ENCODE data around the gene BIVM.

Gene BIVM

DNA sequence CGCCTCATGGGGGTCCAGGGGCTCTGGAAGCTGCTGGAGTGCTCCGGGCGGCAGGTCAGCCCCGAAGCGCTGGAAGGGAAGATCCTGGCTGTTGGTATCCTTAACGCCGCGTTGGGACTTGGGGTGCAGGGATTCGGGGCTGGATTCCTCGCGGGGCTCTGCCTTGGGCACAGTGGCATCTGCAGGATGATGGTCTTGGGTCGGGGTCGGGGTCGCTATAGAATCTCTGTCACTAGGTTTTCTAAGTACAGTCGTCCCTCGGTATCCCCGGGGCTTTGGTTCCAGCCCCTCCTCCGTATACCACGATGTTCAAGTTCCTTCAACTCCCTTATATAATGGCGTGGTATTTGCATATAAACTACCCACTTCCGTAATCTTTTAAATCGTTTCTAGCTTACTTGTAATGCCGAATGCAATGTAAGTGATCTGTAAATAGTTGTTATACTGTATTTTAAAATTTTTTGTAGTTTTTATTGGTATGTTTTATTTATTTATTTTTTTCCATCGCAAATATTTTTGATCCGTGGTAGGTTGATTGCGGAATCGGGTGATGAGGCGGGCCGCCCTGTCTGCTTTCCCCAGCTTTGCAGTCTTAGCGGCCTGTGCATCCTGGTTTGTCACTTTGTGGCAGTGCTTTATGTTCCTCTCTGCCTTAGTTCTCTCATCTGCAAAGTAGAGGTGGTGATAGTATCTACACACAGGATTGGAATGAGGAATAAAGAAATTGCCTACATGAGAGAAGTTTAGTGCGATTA is 47.5 kb downstream of the BIVM start:
- DNase-seq: peak; percentile 38

DNA sequence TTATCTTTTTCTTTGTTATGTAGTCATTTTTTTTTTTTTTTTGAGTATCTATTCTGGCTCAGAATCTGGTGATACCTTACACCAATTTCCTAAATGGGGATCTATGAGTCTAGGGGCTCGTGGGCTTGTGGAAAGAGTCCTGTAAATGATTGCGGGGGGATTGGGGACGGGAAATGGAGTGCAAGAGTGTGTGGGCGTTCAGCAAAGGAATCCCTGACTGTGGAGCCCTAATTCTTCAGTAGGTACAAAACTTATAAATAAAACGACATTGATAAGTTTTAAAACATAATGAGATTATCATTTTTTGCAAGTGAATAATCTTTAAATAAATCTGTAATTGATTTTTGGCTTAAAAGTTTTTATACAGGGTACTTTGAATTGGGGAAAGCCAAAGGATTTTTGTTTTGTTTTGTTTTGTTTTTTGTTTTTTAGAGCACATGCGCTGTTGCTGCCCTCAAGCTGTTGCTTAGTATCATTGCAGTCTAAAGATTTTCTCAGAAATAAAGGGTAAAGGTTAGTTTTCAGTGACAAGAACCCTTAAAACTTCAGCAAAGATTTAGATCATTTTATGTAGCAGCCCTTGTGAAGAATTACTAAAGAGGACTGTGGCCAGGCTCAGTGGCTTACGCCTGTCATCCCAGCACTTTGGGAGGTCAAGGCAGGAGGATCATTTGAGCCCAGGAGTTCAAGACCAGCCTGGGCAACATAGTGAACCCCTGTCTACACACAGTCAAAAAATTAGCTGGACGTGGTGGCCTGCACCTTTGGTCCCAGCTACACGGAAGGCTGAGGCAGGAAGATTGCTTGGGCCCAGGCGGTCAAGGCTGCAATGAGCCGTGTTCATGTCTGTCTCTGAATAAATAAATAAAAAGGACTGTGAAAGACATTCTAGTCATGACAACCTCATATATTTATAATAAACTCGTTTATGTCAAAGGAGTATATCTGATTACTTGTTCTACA is 48.6 kb downstream of the BIVM start:
- peak; percentile 34 for DNase-seq

DNA sequence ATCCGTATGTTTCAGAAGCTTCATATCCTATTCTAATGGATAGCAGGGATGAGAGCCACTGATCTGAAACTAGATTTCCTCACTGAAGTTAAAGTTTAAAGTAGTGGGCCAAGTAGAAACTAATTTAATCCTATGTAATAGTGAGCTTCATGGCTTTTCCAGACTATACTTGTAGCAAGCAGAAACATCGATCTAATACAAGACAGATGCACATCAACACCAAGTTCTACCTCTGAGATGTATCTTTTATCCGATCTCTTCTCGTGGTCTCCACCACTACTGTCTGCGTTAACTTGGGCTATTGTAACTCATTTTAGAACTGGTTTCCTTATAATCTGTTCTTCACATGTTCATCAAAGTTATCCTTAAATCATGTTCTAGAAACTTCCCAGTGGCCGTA is 50.0 kb downstream of the BIVM start:
- no peak for DNase-seq

DNA sequence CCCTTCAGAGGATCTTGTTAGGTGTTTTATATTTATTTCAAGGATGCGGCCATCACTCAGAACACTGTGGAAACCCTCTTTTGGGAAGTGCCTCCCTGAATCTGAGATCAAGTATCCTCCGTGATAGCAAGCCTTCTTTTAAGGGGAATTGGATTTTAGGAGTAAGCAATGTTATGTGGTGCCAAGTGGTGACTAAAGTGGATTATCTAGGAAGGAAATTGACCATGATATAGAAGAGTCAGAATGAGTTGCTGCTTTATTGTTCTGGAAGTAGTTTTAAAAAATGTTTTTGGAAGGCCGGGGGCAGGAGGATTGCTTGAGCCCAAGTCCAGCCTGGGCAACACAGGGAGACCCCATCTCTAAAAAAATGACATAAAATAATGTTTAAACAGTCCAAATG is 53.6 kb downstream of the BIVM start:
- no peak for DNase-seq

DNA sequence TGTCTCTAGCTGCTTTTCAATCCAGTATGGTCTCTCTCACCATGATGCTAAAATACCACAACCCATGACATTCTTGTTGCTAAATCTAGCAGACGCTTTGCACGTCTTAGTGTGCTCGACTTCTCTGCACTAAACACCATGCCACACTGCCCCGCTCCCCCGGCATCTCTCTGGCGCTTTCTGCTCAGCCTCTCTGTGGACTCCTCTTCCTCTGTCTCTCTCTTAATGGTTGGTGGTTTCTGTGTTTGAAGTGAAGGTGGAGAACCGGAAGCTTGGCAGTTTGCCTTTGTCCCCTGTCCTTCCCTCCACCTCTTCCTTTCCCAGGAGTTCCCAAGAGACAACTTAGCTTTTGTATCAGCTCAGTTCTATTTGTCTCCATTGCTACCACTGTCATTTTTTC is 55.8 kb downstream of the BIVM start:
- DNase-seq: no peak

DNA sequence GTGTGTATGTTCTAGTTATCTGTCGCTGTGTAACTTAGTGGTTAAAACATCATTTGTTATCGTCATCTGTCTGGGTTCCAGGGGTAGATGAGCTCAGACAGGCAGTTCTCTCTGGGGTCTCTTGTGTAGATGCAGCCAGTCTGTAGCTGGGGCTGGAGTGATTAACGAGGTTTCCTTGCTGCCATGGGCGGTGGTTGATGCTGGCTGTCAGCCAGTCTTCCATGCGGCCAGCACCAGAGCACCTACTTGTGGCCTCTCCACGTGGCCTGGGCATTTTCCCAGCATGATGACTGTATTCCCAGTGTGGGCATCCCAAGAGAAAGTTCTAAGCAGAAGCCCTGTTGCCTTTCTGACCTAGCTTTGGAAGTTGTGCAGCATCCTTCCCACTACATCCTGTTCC is 57.6 kb downstream of the BIVM start:
- no peak for DNase-seq

DNA sequence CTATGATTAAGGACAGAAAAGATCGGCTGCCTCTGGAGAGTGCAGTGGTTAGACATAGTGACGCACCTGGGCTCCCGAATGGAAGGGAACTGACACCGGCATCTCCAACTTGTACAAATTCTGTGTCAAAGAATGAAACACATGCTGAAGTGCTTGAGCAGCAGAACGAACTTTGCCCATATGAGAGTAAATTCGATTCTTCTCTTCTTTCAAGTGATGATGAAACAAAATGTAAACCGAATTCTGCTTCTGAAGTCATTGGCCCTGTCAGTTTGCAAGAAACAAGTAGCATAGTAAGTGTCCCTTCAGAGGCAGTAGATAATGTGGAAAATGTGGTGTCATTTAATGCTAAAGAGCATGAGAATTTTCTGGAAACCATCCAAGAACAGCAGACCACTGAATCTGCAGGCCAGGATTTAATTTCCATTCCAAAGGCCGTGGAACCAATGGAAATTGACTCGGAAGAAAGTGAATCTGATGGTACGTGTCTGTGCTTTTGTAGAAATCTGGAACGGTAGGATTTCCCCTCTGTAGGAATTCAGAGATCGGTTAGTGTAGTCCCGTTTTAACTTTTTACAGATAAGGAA is 63.8 kb downstream of the BIVM start:
- DNase-seq: no peak

DNA sequence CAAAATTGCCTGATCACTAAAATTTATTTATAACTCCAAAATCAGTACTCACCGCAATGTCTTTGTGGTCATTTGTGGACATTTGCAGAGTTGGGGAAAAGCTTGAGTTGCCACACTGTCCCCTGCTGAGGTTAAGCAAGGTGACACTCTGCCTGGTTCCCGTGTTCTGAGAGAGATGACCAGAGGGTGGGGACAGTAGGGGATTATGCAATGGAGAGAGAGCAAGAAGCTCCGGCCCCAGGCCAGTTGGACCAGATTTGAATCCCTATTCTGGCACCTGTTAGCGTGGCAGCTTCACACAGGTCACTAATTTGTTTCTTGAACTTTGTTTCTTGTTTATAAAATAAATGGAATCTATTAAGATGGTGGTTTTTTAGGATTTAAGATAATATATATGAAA is 64.7 kb downstream of the BIVM start:
- no peak for DNase-seq

DNA sequence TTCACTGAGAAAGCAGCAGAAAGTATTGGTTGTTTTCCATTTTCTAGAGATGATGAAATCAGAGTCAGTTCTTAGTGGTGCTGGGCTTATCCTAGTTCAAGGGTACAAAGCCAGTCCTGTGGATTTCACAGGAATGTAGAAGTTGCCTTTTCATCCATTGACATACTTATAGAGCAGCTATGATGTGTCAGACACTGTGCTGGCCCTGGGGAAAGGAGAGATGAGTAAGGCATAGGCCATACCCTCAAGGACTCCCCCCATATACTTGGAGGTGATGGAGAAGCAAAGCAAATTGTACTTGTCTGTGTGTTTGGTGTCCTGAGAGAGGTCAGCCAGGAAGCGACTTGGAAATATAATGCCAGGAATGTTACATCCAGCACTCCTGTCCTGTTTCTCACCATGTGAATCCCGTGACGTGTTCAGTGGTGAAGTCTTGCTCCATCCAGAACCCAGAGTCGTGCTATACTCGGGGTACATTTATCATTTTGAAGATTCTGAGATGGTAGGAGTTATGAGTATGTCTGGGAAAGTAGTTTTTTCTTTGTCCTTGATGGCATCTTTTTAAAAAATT is 69.5 kb downstream of the BIVM start:
- DNase-seq: no peak

DNA sequence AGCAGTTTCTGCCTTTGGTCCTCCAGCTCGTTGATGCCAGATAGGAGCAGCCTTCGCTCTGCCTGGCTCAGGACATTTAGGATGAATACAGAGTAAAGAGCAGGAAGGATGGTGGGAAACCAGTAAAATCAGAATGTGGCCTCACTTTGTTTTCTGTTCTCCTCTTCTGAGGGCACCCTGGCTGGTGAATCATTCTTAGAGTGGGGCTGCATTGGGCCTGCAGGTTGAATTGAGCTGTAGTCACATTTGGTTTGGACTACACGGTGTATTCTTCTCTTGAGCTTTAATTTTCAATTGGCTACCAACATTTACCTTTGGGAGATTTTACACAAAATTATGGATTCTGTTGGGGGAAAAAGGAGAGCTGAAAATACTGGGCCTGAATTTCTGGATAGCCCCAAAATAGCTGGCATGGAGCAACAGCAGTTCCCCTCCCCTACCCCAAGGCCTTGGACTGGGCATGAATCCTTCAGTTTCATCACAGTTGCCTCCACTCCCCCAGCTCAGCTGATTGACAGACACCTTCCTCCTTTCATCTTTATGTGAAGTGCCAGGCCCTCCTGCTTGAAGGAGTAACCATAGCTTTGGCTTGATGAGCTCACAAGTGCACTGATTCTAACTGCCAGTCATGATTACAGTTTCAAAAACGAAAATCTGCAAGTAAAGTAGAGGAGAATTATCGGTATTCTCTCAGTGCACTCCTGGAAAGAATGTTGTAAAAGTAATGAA is 71.2 kb downstream of the BIVM start:
- no peak for DNase-seq

DNA sequence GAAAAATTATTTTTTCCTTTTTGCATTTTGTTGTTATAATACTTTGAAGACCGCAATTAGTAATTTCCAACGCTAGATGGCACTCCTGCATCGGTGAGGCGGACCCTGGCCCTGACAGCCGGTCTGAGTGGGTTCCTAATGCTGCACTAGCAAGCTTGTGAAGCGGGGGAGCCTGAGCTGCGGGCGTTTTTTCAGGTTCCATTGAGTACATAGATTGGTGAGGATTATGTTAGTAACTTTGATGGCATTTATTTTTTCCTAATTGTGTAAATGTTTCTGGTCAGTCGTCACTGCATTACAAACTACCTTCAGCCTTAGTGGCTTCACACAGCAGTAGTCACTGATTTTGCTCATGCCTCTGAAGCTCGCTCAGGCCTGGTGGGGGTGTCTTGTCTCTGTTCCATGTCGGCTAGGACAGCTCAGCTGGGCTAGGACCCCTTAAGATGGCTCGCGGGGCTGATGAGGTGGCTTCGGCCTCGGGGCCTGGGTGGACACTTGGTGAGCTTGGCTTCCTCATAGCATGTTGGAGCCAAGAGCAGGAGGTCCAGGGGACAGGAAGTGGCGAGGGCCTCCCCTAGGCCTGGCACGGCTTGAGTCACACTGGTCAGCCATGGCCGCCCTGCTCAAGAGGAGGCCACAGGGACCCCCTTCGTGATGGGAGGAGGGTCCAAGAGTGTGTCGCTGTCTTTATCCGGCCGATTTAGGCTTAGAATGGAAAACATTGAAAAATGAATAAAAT is 71.9 kb downstream of the BIVM start:
- peak; percentile 56 for DNase-seq

DNA sequence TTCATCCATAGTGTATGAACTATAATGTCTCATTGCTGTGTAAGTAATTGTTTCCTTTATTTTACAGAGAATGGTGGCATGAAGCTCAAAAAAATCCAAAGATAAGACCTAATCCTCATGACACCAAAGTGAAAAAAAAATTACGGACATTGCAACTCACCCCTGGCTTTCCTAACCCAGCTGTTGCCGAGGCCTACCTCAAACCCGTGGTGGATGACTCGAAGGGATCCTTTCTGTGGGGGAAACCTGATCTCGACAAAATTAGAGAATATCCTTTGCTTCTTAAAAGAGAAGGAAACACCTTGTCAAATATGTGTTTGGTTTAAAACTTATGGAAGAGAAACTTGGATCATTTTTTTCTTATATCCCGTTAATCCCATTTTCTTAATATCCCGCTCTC is 73.2 kb downstream of the BIVM start:
- DNase-seq: no peak

DNA sequence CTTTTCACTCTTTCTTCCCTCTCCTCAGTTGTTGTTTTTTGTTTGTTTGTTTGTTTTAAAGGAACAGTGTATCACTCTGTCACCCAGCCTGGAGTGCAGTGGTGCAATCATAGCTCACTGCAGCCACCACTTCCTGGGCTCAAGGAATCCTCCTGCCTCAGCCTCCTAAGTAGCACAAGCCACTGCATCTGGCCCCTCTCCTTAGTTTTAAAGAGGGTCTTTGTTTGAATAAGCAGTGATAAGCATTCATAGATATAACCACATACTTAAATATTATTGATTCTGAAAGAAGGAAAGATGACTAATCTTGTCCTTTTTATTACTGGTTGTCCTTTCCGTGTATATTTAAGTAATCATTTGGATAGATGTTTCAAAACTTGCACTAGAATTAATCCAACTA is 73.6 kb downstream of the BIVM start:
- no peak for DNase-seq

DNA sequence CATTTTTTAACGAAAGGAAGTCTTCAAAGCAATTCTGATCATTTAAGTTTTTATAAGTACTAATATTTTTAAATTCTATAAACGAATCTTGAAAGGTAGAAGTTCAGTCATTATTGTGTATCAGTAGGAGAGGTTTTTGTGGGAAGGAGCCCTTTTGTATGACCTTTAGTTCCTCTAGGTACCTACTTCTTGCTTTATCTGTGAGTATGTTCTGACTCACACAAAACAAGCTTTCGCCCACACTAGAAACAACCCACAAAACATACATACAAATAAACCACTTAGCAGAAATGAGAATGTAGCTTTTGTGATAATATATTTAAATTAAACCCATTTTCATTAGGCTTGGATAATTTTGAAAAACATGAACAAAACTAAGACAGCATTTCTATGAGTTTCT is 74.7 kb downstream of the BIVM start:
- no peak for DNase-seq

DNA sequence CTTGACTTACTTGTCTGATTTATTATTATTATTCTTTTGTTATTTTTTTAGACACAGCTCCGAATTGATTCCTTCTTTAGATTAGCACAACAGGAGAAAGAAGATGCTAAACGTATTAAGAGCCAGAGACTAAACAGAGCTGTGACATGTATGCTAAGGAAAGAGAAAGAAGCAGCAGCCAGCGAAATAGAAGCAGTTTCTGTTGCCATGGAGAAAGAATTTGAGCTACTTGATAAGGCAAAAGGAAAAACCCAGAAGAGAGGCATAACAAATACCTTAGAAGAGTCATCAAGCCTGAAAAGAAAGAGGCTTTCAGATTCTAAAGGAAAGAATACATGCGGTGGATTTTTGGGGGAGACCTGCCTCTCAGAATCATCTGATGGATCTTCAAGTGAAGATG is 76.3 kb downstream of the BIVM start:
- no peak for DNase-seq

DNA sequence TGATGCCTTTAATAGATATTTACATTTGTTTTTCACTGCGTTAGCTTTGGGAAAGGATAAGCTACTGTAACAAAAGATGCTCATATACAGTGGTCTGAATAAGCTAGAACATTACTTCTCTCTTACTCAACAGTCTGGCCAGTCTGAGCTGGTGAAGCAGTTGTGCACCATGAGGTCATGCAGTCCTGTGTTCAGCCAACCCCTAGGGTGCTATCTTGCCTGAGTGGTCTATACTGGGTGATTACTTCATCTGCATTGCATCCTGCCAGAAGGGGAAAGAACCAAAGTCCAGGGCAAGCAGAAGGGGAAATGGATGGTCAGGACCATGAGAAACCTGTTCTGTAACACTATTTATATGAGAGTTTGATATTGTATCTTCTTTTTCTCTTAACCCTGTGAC is 78.4 kb downstream of the BIVM start:
- DNase-seq: no peak

DNA sequence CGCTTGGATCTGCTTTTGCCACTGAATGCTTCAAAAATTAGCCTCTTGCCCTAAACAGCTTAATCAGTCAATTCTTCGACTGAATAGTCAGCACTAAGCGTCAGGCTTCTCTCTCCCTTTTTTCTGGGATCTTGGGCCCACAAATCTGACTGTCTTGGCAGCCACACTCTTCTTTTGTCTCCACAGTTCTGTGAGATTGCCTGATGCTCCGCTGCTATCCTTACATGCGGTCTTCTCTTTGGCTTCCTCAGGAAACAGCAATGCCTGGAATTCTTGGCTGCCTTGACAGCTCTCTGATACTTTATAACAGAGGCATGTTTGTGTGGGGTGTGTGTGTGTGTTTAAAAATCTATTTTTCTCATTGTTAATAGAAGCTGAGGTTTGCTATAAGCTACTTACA is 79.6 kb downstream of the BIVM start:
- no peak for DNase-seq

DNA sequence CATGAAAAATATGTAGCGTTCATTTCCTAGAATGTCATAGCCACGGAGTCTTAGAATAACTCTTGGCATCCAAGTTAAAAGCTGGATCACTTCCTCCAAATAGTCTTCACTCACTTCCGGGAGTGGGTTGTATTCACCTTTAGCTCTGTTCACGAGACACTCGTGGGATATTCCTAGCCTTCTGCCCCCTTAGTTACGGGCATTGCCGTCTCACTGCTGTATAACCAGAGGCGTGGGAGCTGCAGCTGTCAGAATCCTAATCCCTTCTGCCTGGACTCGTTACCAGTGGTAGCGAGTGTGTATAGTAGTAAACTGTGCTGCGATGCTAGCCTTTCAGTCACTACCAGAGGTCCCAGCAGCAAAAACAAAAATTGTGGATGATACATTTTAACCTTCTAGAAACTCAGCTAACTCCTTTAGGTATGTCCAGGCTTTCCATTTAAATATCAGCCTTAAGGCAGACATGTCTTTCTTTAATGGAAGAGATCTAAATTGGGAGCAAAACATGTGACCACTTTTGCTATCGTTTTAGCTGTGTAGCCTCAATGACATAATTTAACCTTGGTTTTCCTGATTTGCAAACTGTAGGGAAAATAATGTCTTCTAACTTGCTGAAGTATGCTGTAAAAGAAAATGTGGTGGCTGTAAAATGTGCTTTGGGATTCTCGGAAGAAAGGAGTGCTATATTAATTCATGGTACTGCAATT is 81.0 kb downstream of the BIVM start:
- no peak for DNase-seq

DNA sequence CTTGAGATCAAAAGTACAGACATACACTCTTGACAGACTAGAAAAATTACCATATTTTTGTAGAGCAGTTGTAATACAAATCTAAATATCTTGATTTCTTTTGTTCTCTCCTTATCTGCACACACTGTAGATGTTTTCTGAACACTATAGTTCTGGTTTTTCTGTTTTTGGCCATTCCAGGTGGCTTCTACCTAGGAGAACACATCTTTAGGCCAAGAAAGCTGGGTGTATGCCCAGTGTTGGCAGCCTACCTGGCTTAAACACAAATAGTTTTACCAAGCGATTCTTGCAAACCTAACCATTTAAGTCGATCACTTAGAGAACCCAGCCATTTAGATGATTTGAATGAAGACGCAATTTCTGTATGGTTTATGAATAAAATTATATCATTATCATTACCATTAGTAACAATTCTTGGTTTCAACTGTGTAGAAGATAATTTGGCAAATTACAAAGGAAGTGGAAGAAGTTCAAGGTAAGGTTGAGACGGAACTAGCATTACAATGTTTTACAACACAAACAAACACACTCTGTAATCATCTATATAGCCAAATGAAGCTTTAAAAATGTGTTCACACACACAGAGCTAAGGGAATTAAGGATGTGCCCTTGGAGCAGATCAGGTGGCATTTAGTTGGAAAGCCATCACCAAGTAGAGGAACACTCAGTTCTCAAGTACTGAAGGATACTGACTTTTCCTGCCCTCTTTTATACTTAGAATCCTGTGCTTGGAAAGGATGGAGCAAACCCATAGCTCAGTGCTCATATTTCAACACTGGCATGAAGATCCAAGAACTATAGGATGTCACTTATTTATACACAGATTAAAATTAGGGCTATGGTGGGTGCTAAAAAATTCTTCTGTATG is 83.1 kb downstream of the BIVM start:
- no peak for DNase-seq
